GM19324 (cell line): ENCODE data around the gene PIGL.
"Not testable (repeated sequence)": the region's sequence is repeated elsewhere in the genome, so short reads cannot be mapped to it uniquely, and the experiment has no call there.

Experiments used
- ATAC-seq: cut with Tn5 transposase; IDR thresholded peaks from one replicate; pipeline ENCODE4 v1.9.1; 2021; ENCODE audit warnings: mild to moderate bottlenecking, moderate library complexity; ENCODE audit not compliant: unreplicated experiment, low FRiP score

PIGL gene

GRCh38 chr17:16217002-16217635, at the start of gene PIGL:
Gene PIGL (plus strand): TSS chr17:16217210. CDS start chr17:16217227, 17 bp downstream.
- ATAC-seq, result peak; percentile 45

DNA sequence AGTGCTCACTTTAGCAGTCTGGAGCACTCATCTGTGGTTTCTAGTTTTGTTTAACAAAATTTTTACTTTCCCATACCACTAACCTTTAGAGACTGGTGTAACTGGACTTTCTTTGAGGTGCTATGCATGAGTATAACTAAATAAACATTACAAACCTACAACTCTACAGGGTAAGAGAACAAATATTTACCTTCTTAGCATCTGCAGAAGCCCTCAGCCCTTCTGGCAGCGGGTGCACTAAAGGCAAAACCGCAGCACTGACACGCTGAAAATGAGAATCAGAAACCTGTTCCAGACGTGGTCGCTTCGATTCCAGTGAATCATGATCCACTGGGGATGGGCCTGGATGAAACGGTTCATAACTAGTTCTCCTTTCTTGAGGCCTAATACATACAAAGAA, 45.4 kb upstream of the PIGL start:
- ATAC-seq, result no peak

- no peak for ATAC-seq
Observed at GRCh38 chr17:16178836-16179235, 38.2 kb upstream of the PIGL start.

GRCh38 chr17:16181581-16181980, 35.4 kb upstream of the PIGL start:
- ATAC-seq, result no peak

DNA sequence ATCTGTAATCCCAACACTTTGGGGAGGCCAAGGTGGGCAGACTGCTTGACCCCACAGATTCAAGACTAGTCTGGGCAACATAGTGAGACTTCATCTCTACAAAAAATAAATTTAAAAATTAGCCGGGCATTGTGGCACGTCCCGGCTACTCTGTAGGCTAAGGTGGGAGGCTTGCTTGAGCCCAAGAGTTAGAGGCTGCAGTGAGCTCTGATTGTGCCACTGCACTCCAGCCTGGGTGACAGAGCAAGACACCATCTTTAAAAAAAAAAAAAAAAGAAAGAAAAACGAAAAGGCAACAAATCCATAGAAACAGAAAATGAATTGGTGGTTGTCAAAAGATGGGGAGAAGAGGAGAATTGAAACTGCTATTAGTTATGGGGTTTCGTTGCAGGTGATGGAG, 29.4 kb upstream of the PIGL start:
- ATAC-seq, result no peak

GRCh38 chr17:16189791-16190348, 27.1 kb upstream of the PIGL start:
- no peak for ATAC-seq

- ATAC-seq, result no peak
Observed at GRCh38 chr17:16190703-16191360, 26.2 kb upstream of the PIGL start.

- ATAC-seq, result no peak
Observed at GRCh38 chr17:16191604-16192003, 25.4 kb upstream of the PIGL start.

- ATAC-seq, result not testable (repeated sequence)
Observed at GRCh38 chr17:16194307-16194835, 22.6 kb upstream of the PIGL start.

DNA sequence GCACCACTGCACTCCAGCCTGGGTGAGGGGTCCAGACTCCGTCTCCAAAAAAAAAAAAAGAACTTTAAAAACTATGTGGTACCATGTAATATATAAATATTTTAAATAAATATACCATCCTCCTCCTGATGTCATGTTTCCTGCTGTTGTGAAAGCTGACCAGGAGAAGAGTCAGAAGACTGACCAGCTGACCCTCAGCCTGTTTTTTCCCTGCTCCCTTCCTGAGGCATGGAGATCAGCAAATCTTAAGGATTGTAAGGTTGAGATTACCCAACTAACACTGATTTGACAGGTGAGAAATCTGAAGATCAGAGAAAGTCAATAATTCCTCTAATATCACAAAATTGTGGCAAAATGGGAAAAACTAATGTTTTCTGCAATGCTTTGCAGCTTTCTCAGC, 19.7 kb upstream of the PIGL start:
- ATAC-seq, result no peak

DNA sequence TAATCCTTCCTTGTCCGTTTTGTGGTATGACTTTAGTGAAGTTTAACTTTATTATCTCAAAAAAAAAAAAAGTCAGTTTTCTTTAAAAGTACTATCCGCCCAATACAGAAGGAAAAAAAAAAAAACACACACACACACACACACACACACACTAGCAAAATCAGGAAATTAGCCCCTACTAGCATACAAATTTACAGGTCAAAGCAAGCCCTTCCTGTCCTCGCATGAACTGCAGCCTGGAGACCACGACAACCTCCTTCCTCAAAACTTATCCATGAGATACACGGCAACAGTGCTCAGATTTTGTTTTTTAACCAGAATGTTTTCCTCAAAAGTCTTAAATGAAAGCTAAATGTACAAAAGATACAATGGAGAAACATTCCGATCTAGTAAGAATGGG, 17.9 kb upstream of the PIGL start:
- no peak for ATAC-seq

DNA sequence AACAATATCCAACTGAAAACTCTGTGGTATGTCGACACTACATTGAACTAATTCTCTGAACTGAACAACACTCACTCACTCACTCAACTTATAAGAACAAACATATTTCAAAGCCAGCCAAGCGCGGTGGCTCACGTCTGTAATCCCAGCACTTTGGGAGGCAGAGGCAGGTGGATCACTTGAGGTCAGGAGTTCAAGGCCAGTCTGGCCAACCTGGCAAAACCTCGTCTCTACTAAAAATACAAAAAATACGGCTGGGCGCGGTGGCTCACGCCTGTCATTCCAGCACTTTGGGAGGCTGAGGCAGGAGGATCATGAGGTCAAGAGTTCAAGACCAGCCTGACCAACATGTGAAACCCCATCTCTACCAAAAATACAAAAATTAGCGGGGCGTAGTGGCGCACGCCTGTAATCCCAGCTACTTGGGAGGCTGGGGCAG, 15.3 kb upstream of the PIGL start:
- not testable (repeated sequence) for ATAC-seq

DNA sequence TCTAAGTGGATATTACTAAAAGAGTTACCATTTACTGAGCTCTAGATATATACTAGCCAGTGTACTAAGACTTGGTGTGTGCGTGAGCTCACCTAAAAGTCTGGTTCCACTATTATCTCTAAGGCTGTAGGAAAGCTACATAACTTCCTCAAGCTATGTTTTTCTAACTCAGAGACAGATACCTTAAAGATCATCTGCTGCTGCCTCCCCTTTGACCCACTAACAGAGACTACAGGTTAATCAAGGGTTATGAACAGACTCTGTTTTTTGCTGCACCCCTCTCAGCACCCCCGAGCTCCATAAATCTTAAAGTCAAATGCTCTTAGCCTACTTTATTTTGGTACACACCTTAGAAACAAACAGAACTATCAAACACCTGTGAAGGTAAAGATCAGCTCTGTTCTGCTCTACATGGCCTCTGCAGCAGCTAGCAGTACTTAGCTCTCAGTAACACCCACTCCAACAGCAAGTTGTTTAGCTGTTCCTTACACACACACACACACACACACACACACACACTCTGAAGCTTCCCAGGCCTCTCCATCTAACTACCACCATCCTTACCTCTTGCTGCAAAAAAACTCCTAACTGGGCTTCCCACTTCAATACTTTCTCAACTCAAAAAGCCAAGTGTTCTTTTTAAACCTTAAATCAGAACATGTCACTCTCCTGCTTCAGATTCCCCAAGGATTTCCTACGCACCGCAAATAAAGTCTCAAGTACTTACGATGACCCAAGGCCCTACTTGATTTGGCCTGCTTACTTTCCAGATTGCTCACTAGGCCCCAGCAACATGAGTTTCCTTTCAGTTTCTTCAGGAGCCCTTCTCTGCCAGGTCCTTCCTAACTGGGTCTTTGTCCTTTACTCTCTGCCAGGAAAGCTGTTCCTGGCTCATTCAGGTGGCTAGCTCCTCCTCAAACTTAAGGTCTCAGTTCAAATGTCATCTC, 14.2 kb upstream of the PIGL start:
- not testable (repeated sequence) for ATAC-seq

DNA sequence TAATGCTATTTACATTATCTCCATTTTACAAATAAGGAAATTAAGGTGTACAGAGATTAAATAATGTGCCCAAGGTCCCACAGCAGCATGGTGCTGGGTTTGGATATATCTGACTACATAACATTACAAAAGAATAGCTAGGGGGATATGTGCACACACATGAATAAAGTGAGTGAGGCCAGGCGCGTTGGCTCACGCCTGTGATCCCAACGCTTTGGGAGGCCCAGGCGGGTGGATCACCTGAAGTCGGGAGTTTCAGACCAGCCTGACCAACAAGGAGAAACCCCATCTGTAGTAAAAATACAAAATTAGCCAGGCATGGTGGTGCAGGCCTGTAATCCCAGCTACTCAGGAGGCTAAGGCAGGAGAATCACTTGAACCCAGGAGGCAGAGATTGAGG, 12.2 kb upstream of the PIGL start:
- ATAC-seq, result not testable (repeated sequence)

DNA sequence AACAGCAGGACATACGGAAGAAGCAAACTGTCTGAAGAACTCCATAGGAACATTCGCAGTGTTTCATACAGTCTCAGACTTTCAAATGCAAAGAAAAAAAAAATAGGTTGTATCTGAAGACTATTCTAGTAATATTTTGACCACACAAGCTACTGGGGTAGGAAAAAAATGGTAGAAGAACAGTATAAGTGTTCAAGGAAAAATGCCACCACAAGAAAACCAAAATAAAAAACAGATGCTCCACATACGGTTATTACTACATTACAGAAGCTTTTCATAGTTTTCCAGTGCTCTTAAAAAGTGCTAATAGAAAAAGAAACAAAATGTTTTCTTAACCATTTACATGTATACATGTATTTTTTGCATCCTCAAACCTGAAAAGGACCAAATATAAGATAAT, 5.4 kb upstream of the PIGL start:
- ATAC-seq, result no peak

GRCh38 chr17:16212793-16213192, 4.2 kb upstream of the PIGL start:
- no peak for ATAC-seq

DNA sequence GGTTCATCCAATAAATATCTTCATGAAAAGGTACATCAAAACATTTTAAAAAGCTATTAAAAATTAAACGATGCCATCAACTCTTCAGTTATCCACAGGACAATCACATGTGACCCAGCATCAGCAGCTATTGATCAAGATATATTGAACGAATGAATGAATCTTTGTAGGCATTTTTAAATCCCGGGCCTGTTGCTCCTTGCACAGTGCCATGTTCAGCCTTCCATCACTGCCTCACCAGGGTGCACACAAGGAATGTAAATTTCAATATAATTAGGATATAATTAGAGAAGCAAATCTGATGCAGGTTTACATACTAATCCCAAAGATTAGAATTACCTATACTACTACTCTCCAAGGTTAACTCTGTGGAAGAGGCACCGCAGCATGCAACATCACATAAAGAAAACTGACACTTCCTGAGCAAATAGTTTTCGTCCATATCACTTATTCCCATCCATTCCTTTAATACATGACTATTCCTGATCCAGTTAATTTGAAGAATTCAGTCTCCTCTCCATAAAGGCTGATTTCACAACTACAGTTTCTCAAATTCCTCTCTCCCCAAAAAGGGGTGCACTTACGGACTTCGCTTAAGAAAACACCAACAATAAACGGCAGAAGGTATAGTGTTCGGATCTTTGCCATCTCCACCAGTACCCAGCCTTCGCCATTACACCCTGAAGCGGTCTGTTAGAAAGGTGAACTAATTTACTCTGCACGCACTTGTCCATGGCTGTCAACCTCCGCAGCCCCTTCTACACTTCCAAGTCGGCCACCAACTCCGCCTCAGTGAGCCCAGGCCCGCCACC, 2.6 kb upstream of the PIGL start:
- no peak for ATAC-seq

GRCh38 chr17:16215002-16215272, 2.1 kb upstream of the PIGL start:
- ATAC-seq, result peak; percentile 55

DNA sequence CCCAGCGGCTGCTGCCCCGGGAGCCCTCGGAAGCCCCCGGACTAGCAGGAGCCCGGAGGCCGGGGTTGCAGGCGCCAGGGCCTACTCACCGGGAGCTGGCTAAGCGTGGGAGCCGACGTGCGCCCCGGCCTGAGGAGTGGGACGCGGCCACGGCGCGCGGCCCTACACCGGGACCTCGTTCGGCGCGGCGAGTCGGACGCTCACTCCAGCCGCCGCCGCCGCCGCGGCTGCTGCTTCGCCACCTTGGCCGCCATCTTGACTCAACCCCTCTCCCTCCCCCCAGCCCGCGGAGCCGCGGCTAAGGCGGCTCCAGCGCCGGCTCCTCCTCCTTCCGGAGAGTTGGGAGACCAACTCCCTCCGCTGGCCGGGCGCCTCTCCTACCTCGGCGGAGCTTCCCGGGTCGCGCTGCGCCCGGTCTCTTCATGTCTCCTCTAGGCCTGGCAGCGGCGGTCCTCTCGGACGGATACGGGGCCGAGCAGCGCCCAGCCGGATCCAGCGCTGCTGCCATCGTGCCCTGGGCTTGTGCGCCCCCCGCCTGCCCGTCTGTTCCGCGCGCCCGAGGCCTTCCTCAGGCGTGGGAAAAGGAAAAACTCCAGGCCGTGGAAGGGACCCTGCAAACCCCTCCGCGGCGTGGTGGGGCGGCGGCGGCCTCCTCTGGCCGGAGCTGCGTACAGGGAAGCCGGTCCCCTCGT, 1.6 kb upstream of the PIGL start, which contains the start of gene NCOR1:
NCOR1 (minus strand) TSS at position 262 of the 692 bp plus-strand sequence. CDS start 20,965 bp downstream, outside the sequence.
- ATAC-seq, result peak; percentile 81
